Tibial artery (tissue), 4 donors: ENCODE results near the gene GKAP1.

Experiments used
- DNase-seq, 2 donors: peaks; one replicate each; pipeline ENCODE4 v3.0.0-alpha.2; 2019
- H3K27ac ChIP-seq, 2 donors: fragments of 200-600 bp; sonication (generic) in 1 of 2; 1 replicate in 1 of 2; 2 replicates in 1 of 2; pipeline ENCODE4 v1.5.1; 2018 to 2019; ENCODE audit warnings: mild to moderate bottlenecking in 1 of 2
- H3K27me3 ChIP-seq, 2 donors: fragments of 200-600 bp; sonication (generic) in 1 of 2; one replicate each; pipeline versions ENCODE4 v1.5.1 to v1.6.0; 2016 to 2019
- H3K36me3 ChIP-seq, 3 donors: fragments of 200-600 bp; sonication (generic) in 2 of 3; one replicate each; pipeline ENCODE4 v1.5.1; 2016 to 2019; ENCODE audit warnings: mild to moderate bottlenecking in 2 of 3
- H3K4me1 ChIP-seq, 4 donors: fragments of 200-600 bp; sonication (generic) in 2 of 4; 1 replicate in 3 of 4; 2 replicates in 1 of 4; pipeline ENCODE4 v1.5.1; 2016 to 2019
- H3K4me3 ChIP-seq, 2 donors: fragments of 200-600 bp; sonication (generic) in 1 of 2; 1 replicate in 1 of 2; 2 replicates in 1 of 2; pipeline ENCODE4 v1.5.1; 2018 to 2019; ENCODE audit warnings: mild to moderate bottlenecking in 2 of 2
- H3K9me3 ChIP-seq, 3 donors: fragments of 200-600 bp; sonication (generic) in 1 of 3; one replicate each; pipeline ENCODE4 v1.5.1; 2016 to 2019
- intact Hi-C: fragments of 100-400 bp; cut with DNase I; formaldehyde crosslinking; loops from one replicate; pipeline ENCODE4 v1.15.0; 2023; ENCODE audit warnings: low total_unique reads
- TF ChIP-seq, protein P1 (sequence below), 2 experiments: fragments of 200-600 bp in 1 of 2; fragments of 450-650 bp in 1 of 2; IDR thresholded peaks; one replicate each; pipeline ENCODE4 v1.5.1; 2017 to 2019; ENCODE audit warnings: antibody characterized with exemption in 2 of 2, mild to moderate bottlenecking in 1 of 2, moderate library complexity in 1 of 2

Gene GKAP1

DNA sequence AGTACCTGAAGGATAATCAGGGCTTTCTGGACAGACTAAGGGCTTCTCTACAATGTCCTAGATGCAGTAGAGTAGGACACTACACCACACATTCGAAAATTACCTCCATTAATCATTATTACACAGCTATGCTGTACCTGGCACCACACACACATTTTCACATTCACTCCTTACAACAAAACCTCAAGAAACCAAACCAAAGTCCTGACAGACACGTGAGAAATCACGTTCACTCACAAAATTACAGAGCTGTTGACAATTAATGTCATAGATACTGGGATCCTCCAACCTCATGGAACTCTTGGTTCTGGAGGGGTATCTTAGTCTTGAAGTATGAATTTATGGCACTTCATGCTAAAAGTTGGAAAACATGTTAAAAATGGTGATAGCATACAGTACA is 126.1 kb downstream of the GKAP1 start:
- DNase-seq, result no peak
- Histone ChIP-seq H3K9me3 (no peaks in the 10 kb centered on the region), H3K4me1 (peaks cover 0 to 79% (median 9%) of the 10 kb centered on the region in 4 donors), H3K27ac (no peak overlapping the region), H3K36me3 (no peaks in the 10 kb centered on the region), H3K4me3 (no peak overlapping the region), H3K27me3 (no peaks in the 10 kb centered on the region)
- intact Hi-C loops, result no loop called here
- TF ChIP-seq, protein P1, sequence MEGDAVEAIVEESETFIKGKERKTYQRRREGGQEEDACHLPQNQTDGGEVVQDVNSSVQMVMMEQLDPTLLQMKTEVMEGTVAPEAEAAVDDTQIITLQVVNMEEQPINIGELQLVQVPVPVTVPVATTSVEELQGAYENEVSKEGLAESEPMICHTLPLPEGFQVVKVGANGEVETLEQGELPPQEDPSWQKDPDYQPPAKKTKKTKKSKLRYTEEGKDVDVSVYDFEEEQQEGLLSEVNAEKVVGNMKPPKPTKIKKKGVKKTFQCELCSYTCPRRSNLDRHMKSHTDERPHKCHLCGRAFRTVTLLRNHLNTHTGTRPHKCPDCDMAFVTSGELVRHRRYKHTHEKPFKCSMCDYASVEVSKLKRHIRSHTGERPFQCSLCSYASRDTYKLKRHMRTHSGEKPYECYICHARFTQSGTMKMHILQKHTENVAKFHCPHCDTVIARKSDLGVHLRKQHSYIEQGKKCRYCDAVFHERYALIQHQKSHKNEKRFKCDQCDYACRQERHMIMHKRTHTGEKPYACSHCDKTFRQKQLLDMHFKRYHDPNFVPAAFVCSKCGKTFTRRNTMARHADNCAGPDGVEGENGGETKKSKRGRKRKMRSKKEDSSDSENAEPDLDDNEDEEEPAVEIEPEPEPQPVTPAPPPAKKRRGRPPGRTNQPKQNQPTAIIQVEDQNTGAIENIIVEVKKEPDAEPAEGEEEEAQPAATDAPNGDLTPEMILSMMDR (IDR thresholded peaks at IDR 0.05), result no peak
